Mesenchymal stem cell (in vitro differentiated cells and primary cell): Measurements from ENCODE around the gene WTAP.
A peak's percentile ranks its signal among the peaks of the same experiment; 100 is the strongest.
"Not testable (repeated sequence)": the region's sequence is repeated elsewhere in the genome, so short reads cannot be mapped to it uniquely, and the experiment has no call there.

Experiments used
- DNase-seq: peaks from one replicate; pipeline ENCODE4 v3.0.0-alpha.2; 2013
- H2AFZ ChIP-seq: one replicate; pipeline ENCODE4 v1.6.1; 2013; ENCODE audit warnings: low read depth, mild to moderate bottlenecking, control low read depth, inconsistent platforms, low read length, moderate library complexity
- H2AK5ac ChIP-seq: 2 replicates; pipeline ENCODE4 v1.6.1; 2013; ENCODE audit warnings: low read length, moderate library complexity, mild to moderate bottlenecking, inconsistent platforms; ENCODE audit not compliant: severe bottlenecking
- H2BK120ac ChIP-seq: one replicate; pipeline ENCODE4 v1.6.1; 2013; ENCODE audit warnings: low read depth, mild to moderate bottlenecking, inconsistent platforms, low read length, moderate library complexity
- H2BK12ac ChIP-seq, 2 experiments: one replicate each; pipeline ENCODE4 v1.6.1; 2013; ENCODE audit warnings: inconsistent platforms in 2 of 2, low read length in 2 of 2, mild to moderate bottlenecking in 2 of 2, moderate library complexity in 2 of 2, control low read depth in 1 of 2
- H2BK15ac ChIP-seq: one replicate; pipeline ENCODE4 v1.6.1; 2013; ENCODE audit warnings: mild to moderate bottlenecking, low read depth, inconsistent platforms; ENCODE audit not compliant: poor library complexity, severe bottlenecking
- H2BK5ac ChIP-seq: 2 replicates; pipeline ENCODE4 v1.6.1; 2013; ENCODE audit warnings: low read depth, mild to moderate bottlenecking, low read length, control low read depth, inconsistent platforms; ENCODE audit not compliant: poor library complexity, severe bottlenecking
- H3K14ac ChIP-seq, 2 experiments: one replicate each; pipeline ENCODE4 v1.6.1; 2013; ENCODE audit warnings: inconsistent platforms in 2 of 2, low read length in 2 of 2, control low read depth in 1 of 2, mild to moderate bottlenecking in 1 of 2, moderate library complexity in 1 of 2
- H3K18ac ChIP-seq, 2 experiments: one replicate each; pipeline ENCODE4 v1.6.1; 2013; ENCODE audit warnings: inconsistent platforms in 2 of 2, low read length in 2 of 2, control low read depth in 1 of 2, low read depth in 1 of 2, mild to moderate bottlenecking in 1 of 2
- H3K23ac ChIP-seq, 2 experiments: one replicate each; pipeline ENCODE4 v1.6.1; 2013; ENCODE audit warnings: inconsistent platforms in 2 of 2, low read length in 2 of 2, mild to moderate bottlenecking in 2 of 2, moderate library complexity in 2 of 2, control low read depth in 1 of 2
- H3K27ac ChIP-seq: 2 replicates; pipeline ENCODE4 v1.5.1; 2013; ENCODE audit warnings: mild to moderate bottlenecking, moderate library complexity, low read length, control low read depth, inconsistent platforms; ENCODE audit not compliant: poor library complexity, severe bottlenecking
- H3K27me3 ChIP-seq, 2 experiments: 2 replicates each; pipeline versions ENCODE4 v1.6.1 to v1.7.0; 2013; ENCODE audit warnings: low read length in 2 of 2, mild to moderate bottlenecking in 2 of 2, moderate library complexity in 2 of 2, control low read depth in 1 of 2, inconsistent platforms in 1 of 2; ENCODE audit not compliant: control insufficient read depth in 1 of 2, insufficient read depth in 1 of 2
- H3K36me3 ChIP-seq, 2 experiments: 2 replicates each; pipeline versions ENCODE4 v1.6.1 to v1.7.0; 2013; ENCODE audit warnings: low read length in 2 of 2, control low read depth in 1 of 2, inconsistent platforms in 1 of 2, low read depth in 1 of 2, mild to moderate bottlenecking in 1 of 2; ENCODE audit not compliant: insufficient read depth in 2 of 2, control insufficient read depth in 1 of 2
- H3K4ac ChIP-seq, 2 experiments: one replicate each; pipeline ENCODE4 v1.6.1; 2013; ENCODE audit warnings: inconsistent platforms in 2 of 2, low read length in 2 of 2, mild to moderate bottlenecking in 2 of 2, moderate library complexity in 2 of 2, control low read depth in 1 of 2, low read depth in 1 of 2
- H3K4me1 ChIP-seq: 2 replicates; pipeline ENCODE4 v1.6.1; 2013; ENCODE audit warnings: low read depth, low read length, control low read depth; ENCODE audit not compliant: control insufficient read depth, insufficient read depth
- H3K4me2 ChIP-seq: 2 replicates; pipeline ENCODE4 v1.6.1; 2013; ENCODE audit warnings: low read length, mild to moderate bottlenecking, inconsistent platforms; ENCODE audit not compliant: poor library complexity, severe bottlenecking
- H3K4me3 ChIP-seq, 2 experiments: 2 replicates each; pipeline versions ENCODE4 v1.5.1 to v1.7.0; 2013; ENCODE audit warnings: low read length in 2 of 2, mild to moderate bottlenecking in 2 of 2, control low read depth in 1 of 2, low read depth in 1 of 2; ENCODE audit not compliant: insufficient read depth in 1 of 2
- H3K79me1 ChIP-seq: replicated peaks from 2 replicates; pipeline ENCODE4 v1.6.1; 2013; ENCODE audit warnings: mild to moderate bottlenecking, control low read depth, low read length, inconsistent platforms; ENCODE audit not compliant: poor library complexity, severe bottlenecking
- H3K9ac ChIP-seq: 2 replicates; pipeline ENCODE4 v1.7.0; 2013; ENCODE audit warnings: mild to moderate bottlenecking, low read length, moderate library complexity
- H3K9me3 ChIP-seq: 2 replicates; pipeline ENCODE4 v1.7.0; 2013; ENCODE audit warnings: mild to moderate bottlenecking, low read length; ENCODE audit not compliant: control insufficient read depth
- H4K8ac ChIP-seq: one replicate; pipeline ENCODE4 v1.6.1; 2013; ENCODE audit warnings: inconsistent platforms, mild to moderate bottlenecking, low read length, moderate library complexity
- H4K91ac ChIP-seq: one replicate; pipeline ENCODE4 v1.6.1; 2013; ENCODE audit warnings: mild to moderate bottlenecking, low read length, inconsistent platforms
- WGBS: methylation state at CpG from one replicate; pipeline ENCODE4 v1.1.7; 2013; ENCODE audit warnings: mixed read lengths; 5-methylcytosine and 5-hydroxymethylcytosine counted together

Gene WTAP

GRCh38 chr6:159718634-159719033 lies 8.7 kb upstream of the WTAP start:
- no peak overlapping the region for H3K9ac ChIP-seq
- no peak overlapping the region for H3K23ac ChIP-seq
- no peak for DNase-seq
- H2BK5ac ChIP-seq: no peak overlapping the region
- no peak overlapping the region for H3K4me2 ChIP-seq
- H2BK120ac ChIP-seq: no peak overlapping the region
- peaks cover 4% of the 10 kb centered on the region for H3K4me1 ChIP-seq
- no peak overlapping the region for H4K8ac ChIP-seq
- no peak overlapping the region for H3K14ac ChIP-seq
- H2BK12ac ChIP-seq: no peak overlapping the region
- H3K36me3 ChIP-seq: peaks cover 8 to 16% of the 10 kb centered on the region in 2 experiments
- H3K18ac ChIP-seq: no peak overlapping the region
- H3K9me3 ChIP-seq: no peaks in the 10 kb centered on the region
- no peak overlapping the region for H2AFZ ChIP-seq
- 73% methylated on average over 3 of the region's 3 CpGs for WGBS
- no peaks in the 10 kb centered on the region for H3K27me3 ChIP-seq
- H3K4ac ChIP-seq: no peak overlapping the region
- H2AK5ac ChIP-seq: no peak overlapping the region
- no peak overlapping the region for H2BK15ac ChIP-seq
- H3K79me1 ChIP-seq: peaks cover 41% of the 10 kb centered on the region
- no peak overlapping the region for H3K27ac ChIP-seq
- no peak overlapping the region for H3K4me3 ChIP-seq
- no peak overlapping the region for H4K91ac ChIP-seq

GRCh38 chr6:159719287-159719686 lies 8.0 kb upstream of the WTAP start:
- no peak overlapping the region for H3K9ac ChIP-seq
- H2AFZ ChIP-seq: no peak overlapping the region
- 100% methylated on average over 6 of the region's 7 CpGs for whole genome bisulfite sequencing

GRCh38 chr6:159720708-159721107 lies 6.6 kb upstream of the WTAP start:
- Histone ChIP-seq H3K4me2 (no peak overlapping the region), H3K23ac (no peak overlapping the region), H3K36me3 (peaks cover 4 to 7% of the 10 kb centered on the region in 2 experiments), H2BK12ac (no peak overlapping the region), H3K79me1 (peaks cover 26% of the 10 kb centered on the region), H2BK5ac (no peak overlapping the region), H3K18ac (no peak overlapping the region), H2AFZ (no peak overlapping the region), H3K9me3 (no peaks in the 10 kb centered on the region), H3K9ac (no peak overlapping the region), H3K14ac (no peak overlapping the region), H2BK15ac (no peak overlapping the region), H3K27ac (no peak overlapping the region), H4K91ac (no peak overlapping the region), H3K4me1 (peaks cover 4% of the 10 kb centered on the region), H3K4me3 (no peak overlapping the region), H3K4ac (no peak overlapping the region), H2BK120ac (no peak overlapping the region), H3K27me3 (no peaks in the 10 kb centered on the region), H4K8ac (no peak overlapping the region), H2AK5ac (no peak overlapping the region)
- peak; percentile 47 for DNase-seq
- WGBS: 100% methylated on average over 2 of the region's 7 CpGs

More at GRCh38 chr6:159719287-159719686, 8.0 kb upstream of the WTAP start:
- Histone ChIP-seq H3K4me2 (no peak overlapping the region), H4K91ac (no peak overlapping the region), H3K4me1 (peaks cover 4% of the 10 kb centered on the region), H2BK120ac (no peak overlapping the region), H3K36me3 (peaks cover 4 to 10% of the 10 kb centered on the region in 2 experiments), H2BK12ac (no peak overlapping the region), H3K27me3 (no peaks in the 10 kb centered on the region), H4K8ac (peak overlapping the region; percentile 19), H3K18ac (peak overlapping the region in 1 of 2 experiments; percentile 16), H3K4ac (no peak overlapping the region), H3K14ac (no peak overlapping the region), H3K79me1 (peaks cover 35% of the 10 kb centered on the region), H2BK15ac (no peak overlapping the region), H2BK5ac (no peak overlapping the region), H3K27ac (no peak overlapping the region), H3K9me3 (no peaks in the 10 kb centered on the region), H2AK5ac (no peak overlapping the region), H3K4me3 (no peak overlapping the region), H3K23ac (no peak overlapping the region)
- DNase-seq: no peak

DNA sequence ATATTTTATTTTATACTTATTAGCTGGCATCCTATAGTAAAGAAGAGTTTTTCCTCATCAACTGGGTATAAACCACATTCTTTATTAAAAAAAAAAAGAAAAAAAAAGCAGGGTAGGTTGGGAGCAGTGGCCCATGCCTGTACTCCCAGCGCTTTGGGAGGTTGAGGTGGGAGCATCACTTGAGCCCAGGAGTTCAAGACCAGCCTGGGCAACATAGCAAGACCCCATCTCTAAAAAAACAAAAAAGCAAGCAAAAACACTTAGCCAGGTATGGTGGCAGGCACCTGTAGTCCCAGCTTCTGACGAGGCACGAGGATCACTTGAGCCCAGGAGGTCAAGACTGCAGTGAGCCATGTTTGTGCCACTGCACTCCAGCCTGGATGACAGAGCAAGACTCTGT lies 5.3 kb upstream of the WTAP start:
- H3K4me2 ChIP-seq, H3K27ac ChIP-seq, H2BK12ac ChIP-seq, H4K91ac ChIP-seq, H3K36me3 ChIP-seq, H3K9me3 ChIP-seq, H2BK120ac ChIP-seq, H4K8ac ChIP-seq, H2AK5ac ChIP-seq, H2AFZ ChIP-seq, H3K4me1 ChIP-seq, H3K14ac ChIP-seq, H3K18ac ChIP-seq, H2BK5ac ChIP-seq, H3K4ac ChIP-seq, H2BK15ac ChIP-seq, H3K23ac ChIP-seq, DNase-seq, H3K9ac ChIP-seq, H3K27me3 ChIP-seq, H3K4me3 ChIP-seq: not testable (repeated sequence)
- H3K79me1 ChIP-seq: peaks cover 21% of the 10 kb centered on the region
- whole genome bisulfite sequencing: 100% methylated on average over 3 of the region's 3 CpGs
